GM12864 (cell line): ENCODE results near the gene EWSR1.

ENCODE experiments used
- DNase-seq: peaks from one replicate; pipeline ENCODE4 v3.0.0-alpha.2; 2011; ENCODE audit warnings: low read depth
- H3K4me3 ChIP-seq: 2 replicates; pipeline ENCODE4 v1.5.1; 2011; ENCODE audit warnings: mild to moderate bottlenecking, low read depth, low read length, control low read depth
- TF ChIP-seq, protein P1 (sequence below): IDR thresholded peaks from 2 replicates; pipeline ENCODE4 v1.5.1; 2011; ENCODE audit warnings: low read depth, mild to moderate bottlenecking, moderate library complexity, low read length, control low read depth, inconsistent platforms; ENCODE audit errors: missing control alignments

The EWSR1 gene

DNA sequence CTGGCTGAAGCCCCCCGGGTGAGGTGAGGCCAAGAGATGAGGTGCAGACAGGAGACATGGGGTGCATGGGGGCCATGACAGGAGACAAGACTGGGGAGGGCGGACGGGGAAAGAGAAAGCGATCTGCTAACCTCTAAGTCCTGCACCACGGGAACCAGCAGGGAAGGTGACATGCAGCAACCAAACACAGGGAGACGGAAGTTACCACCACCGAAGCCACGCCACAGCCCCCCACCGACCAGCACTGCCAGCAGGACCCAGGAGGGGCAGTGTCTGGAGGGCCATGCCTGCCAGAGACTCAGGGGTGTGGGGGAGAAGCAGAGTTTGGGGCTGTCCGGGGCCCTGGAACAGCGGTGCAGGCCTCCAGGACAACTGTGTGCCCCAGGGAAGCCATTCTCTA is 61.5 kb downstream of the EWSR1 start:
- no peak overlapping the region for H3K4me3 ChIP-seq
- no peak for DNase-seq
- TF ChIP-seq, protein P1, sequence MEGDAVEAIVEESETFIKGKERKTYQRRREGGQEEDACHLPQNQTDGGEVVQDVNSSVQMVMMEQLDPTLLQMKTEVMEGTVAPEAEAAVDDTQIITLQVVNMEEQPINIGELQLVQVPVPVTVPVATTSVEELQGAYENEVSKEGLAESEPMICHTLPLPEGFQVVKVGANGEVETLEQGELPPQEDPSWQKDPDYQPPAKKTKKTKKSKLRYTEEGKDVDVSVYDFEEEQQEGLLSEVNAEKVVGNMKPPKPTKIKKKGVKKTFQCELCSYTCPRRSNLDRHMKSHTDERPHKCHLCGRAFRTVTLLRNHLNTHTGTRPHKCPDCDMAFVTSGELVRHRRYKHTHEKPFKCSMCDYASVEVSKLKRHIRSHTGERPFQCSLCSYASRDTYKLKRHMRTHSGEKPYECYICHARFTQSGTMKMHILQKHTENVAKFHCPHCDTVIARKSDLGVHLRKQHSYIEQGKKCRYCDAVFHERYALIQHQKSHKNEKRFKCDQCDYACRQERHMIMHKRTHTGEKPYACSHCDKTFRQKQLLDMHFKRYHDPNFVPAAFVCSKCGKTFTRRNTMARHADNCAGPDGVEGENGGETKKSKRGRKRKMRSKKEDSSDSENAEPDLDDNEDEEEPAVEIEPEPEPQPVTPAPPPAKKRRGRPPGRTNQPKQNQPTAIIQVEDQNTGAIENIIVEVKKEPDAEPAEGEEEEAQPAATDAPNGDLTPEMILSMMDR, result no peak

DNA sequence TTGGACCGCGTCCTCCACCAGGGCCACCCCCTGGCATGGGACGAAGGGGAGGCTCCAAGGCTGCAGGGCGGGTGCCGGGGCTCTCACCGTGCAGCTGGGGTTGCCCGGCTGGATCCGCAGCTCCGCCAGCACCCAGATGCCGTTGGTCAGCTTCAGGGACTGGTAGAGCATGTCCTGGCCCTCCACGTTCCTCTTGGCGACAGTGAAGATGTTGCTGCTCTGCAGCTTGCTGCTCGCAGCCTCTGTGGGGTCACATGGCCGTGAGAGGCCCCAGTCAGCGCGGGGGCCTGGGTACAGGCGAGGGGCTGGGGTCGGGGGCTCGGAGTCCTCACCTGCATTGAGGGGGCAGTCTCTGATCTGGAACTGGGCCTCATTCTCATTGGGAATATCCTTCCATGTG is 62.2 kb downstream of the EWSR1 start:
- no peak for DNase-seq
- TF ChIP-seq, protein P1, result no peak
- no peak overlapping the region for H3K4me3 ChIP-seq

DNA sequence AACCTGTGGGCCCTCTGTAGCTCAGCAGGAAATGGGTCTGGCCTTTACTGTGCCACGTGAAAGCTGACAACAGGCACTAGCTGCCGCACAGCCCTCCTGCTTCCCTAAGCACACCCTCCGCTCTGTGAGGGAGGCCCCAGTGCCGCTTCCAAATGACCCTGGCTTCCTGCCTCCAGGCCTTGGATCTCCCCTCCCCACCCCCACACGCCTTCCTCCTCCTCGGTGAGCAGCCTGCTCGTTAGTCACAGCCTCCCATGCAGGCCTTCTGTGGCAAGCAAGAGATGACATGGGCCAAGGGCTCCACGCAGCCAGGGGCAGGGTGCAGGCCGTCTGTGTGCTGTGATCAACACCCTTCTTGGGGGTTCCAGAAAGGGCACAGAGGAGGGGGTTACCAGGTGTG is 62.7 kb downstream of the EWSR1 start:
- DNase-seq, result no peak
- no peak overlapping the region for H3K4me3 ChIP-seq
- TF ChIP-seq, protein P1, result no peak

DNA sequence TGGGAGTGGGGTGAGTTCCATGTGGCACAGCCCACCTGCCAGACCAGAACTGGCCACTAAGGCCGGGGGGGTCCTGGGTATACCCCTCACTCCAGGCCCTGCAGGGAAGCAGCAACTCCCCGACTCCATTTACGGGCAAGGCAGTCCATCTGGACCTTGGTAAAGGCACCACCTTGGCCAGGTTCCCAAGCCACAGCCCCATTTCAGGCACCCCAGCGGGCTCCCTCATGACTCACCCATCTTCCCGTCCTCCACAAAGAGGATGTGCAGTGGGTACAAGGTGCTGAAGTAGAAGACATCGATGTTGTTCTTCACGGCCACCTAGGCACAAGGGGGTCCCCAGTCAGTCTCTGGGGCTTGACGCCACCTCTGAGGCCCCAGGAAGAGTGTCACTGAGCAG is 63.1 kb downstream of the EWSR1 start:
- DNase-seq, result no peak

DNA sequence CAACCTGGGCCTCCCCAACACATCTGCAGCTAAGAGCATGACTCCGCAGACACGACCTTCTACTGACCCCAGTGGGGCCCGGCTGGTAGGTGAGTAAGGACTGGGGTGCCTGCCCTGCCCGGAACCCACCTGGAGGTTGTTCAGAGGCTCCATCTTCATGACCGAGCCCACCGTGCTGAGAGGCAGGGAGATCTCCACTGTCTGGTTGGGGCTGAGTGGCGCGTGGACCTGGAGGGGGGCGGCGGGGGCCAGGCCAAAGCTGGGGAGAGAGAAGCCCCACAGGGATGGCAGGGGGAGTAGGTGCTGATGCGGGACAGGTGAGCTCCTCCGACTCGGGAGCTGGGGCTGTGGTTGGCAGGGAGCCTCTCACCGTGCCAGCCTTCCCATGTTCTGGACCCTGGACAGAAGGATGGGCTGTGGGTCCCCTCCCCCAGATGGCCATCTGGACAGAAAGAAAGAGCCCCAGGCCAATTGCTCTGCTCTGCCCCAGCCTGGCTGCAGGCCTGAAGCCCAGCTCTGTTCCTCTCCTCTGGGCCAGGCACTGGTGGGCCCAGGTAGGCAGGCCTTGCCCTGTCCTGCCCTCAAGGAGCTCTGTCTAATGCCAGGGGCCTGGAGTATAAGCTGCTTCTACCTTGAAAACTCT is 63.7 kb downstream of the EWSR1 start:
- H3K4me3 ChIP-seq, result no peak overlapping the region
- TF ChIP-seq, protein P1, result no peak
- no peak for DNase-seq

More for the DNA sequence above, 63.1 kb downstream of the EWSR1 start:
- no peak overlapping the region for H3K4me3 ChIP-seq
- TF ChIP-seq, protein P1, result no peak

DNA sequence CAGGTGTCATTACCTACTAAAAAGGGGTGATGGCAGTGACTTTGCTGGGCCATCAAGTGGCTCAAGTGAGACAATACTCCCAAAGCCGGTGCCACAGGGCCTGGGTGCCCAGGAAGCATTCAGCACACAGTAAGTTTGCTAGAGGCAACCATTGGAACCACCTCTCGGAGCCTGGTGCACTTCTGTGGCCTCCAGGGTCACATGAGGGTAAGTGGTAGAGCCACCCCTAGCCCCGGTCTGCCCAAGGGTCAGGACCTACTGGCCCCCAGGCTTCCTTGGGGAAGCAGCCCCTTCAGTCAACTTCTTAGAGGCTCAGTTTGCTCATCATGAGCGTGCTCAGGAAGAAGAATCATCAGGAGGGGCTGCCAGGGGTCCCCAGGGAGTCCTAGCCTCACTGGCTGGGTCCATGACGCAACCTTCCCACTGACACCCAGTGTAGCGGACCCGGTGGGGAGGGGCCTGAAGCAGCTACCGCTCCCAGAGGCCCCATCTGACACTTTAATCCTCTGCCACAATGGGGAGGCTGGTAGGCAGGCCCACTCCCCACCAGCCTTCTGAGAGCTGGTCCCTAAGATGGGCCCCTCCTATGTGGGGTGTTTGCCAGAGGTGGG is 64.9 kb downstream of the EWSR1 start:
- DNase-seq, result no peak
- TF ChIP-seq, protein P1, result no peak
- no peak overlapping the region for H3K4me3 ChIP-seq

DNA sequence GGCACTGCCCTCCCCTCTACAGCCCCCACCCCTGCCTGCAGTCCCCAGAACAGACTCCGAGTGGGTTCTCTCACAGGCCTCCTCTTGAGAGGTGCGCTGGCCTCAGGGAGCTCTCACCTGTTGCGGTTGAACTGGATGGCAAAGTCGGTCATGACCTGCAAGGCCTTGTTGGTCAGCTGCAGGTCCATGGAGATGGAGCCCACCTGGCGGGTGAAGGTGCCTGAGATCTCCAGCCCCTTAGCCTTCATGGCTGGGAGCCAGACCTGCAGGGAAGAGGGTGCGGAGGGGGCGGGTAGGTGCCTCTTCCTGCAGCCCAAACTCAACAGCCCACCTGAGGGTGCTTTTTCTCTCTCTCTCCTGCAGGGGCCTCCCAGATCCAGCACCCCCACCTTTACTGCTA is 66.1 kb downstream of the EWSR1 start:
- no peak overlapping the region for H3K4me3 ChIP-seq
- no peak for DNase-seq
- TF ChIP-seq, protein P1, result no peak
